Muscle layer of colon (tissue), 2 donors: ENCODE measurements around the gene MAN2C1.
"Not testable (repeated sequence)": the region's sequence is repeated elsewhere in the genome, so short reads cannot be mapped to it uniquely, and the experiment has no call there.

Source experiments
- H3K27ac ChIP-seq: one replicate; pipeline ENCODE4 v1.7.0; 2013; ENCODE audit warnings: low read depth, mild to moderate bottlenecking, low read length, moderate library complexity
- H3K27me3 ChIP-seq, 2 donors: one replicate each; pipeline ENCODE4 v1.7.0; 2013; ENCODE audit warnings: low read length in 2 of 2, mild to moderate bottlenecking in 2 of 2; ENCODE audit not compliant: insufficient read depth in 2 of 2, control insufficient read depth in 1 of 2
- H3K36me3 ChIP-seq: one replicate; pipeline ENCODE4 v1.7.0; 2013; ENCODE audit warnings: mild to moderate bottlenecking, low read length; ENCODE audit not compliant: insufficient read depth
- H3K4me1 ChIP-seq: one replicate; pipeline ENCODE4 v1.7.0; 2013; ENCODE audit warnings: mild to moderate bottlenecking, low read length; ENCODE audit not compliant: insufficient read depth
- H3K4me3 ChIP-seq, 2 donors: one replicate each; pipeline ENCODE4 v1.7.0; 2013; ENCODE audit warnings: low read length in 2 of 2, low read depth in 1 of 2, mild to moderate bottlenecking in 1 of 2, moderate library complexity in 1 of 2
- H3K9ac ChIP-seq: one replicate; pipeline ENCODE4 v1.7.0; 2013; ENCODE audit warnings: low read length
- H3K9me3 ChIP-seq: one replicate; pipeline ENCODE4 v1.7.0; 2013; ENCODE audit warnings: mild to moderate bottlenecking, low read length
- donor health status: abdominal sarcoma.
- donor health status: Adenocarcinoma of cecum.

The MAN2C1 gene

GRCh38 chr15:75319231-75319897 is 49.0 kb downstream of the MAN2C1 start:
- not testable (repeated sequence) for H3K27ac ChIP-seq, H3K4me1 ChIP-seq, H3K9me3 ChIP-seq, H3K36me3 ChIP-seq, H3K4me3 ChIP-seq, H3K27me3 ChIP-seq, H3K9ac ChIP-seq

GRCh38 chr15:75314552-75315290 is 53.7 kb downstream of the MAN2C1 start:
- H3K36me3 ChIP-seq: no peaks in the 10 kb centered on the region
- H3K27ac ChIP-seq: no peak overlapping the region
- no peak overlapping the region for H3K9ac ChIP-seq
- no peaks in the 10 kb centered on the region for H3K9me3 ChIP-seq
- no peaks in the 10 kb centered on the region for H3K27me3 ChIP-seq
- H3K4me1 ChIP-seq: no peaks in the 10 kb centered on the region
- no peak overlapping the region for H3K4me3 ChIP-seq

- no peaks in the 10 kb centered on the region for H3K36me3 ChIP-seq
- H3K4me1 ChIP-seq: no peaks in the 10 kb centered on the region
- no peak overlapping the region for H3K9ac ChIP-seq
- no peak overlapping the region for H3K4me3 ChIP-seq
- no peaks in the 10 kb centered on the region for H3K27me3 ChIP-seq
- no peaks in the 10 kb centered on the region for H3K9me3 ChIP-seq
- H3K27ac ChIP-seq: no peak overlapping the region
Measured at GRCh38 chr15:75313116-75313845, 55.1 kb downstream of the MAN2C1 start.

GRCh38 chr15:75312548-75312947 is 55.9 kb downstream of the MAN2C1 start:
- H3K36me3 ChIP-seq, H3K4me1 ChIP-seq, H3K9me3 ChIP-seq, H3K9ac ChIP-seq, H3K27me3 ChIP-seq, H3K27ac ChIP-seq, H3K4me3 ChIP-seq: not testable (repeated sequence)

GRCh38 chr15:75309711-75310110 is 58.7 kb downstream of the MAN2C1 start:
- H3K4me1 ChIP-seq: no peaks in the 10 kb centered on the region
- no peaks in the 10 kb centered on the region for H3K27me3 ChIP-seq
- H3K9me3 ChIP-seq: no peaks in the 10 kb centered on the region
- H3K4me3 ChIP-seq: no peak overlapping the region
- no peak overlapping the region for H3K9ac ChIP-seq
- H3K27ac ChIP-seq: no peak overlapping the region
- H3K36me3 ChIP-seq: no peaks in the 10 kb centered on the region

- no peaks in the 10 kb centered on the region for H3K4me1 ChIP-seq
- H3K4me3 ChIP-seq: no peak overlapping the region
- H3K9me3 ChIP-seq: no peaks in the 10 kb centered on the region
- no peaks in the 10 kb centered on the region for H3K36me3 ChIP-seq
- H3K9ac ChIP-seq: no peak overlapping the region
- no peaks in the 10 kb centered on the region for H3K27me3 ChIP-seq
- H3K27ac ChIP-seq: no peak overlapping the region
Measured at GRCh38 chr15:75307778-75308390, 60.5 kb downstream of the MAN2C1 start.

GRCh38 chr15:75306188-75306587 is 62.2 kb downstream of the MAN2C1 start:
- H3K4me3 ChIP-seq: no peak overlapping the region
- no peaks in the 10 kb centered on the region for H3K36me3 ChIP-seq
- no peak overlapping the region for H3K9ac ChIP-seq
- no peaks in the 10 kb centered on the region for H3K27me3 ChIP-seq
- H3K4me1 ChIP-seq: no peaks in the 10 kb centered on the region
- H3K9me3 ChIP-seq: no peaks in the 10 kb centered on the region
- no peak overlapping the region for H3K27ac ChIP-seq
